ENCODE data around the gene SUN1. TPM values are rescaled to one million over a fixed set of nuclear protein-coding genes. Genes with fewer than 3 reads are reported as not detected.

Gene SUN1
- total RNA-seq, 2 donors from 2014 or later, result 46.4 to 103 TPM

GRCh38 chr7:849781-850180 lies 17.5 kb downstream of the SUN1 start:
- Mint-ChIP-seq H3K4me1 (no peaks in the 10 kb centered on the region), H3K27me3 (no peaks in the 10 kb centered on the region), H3K27ac (no peak overlapping the region), H3K9me3 (no peaks in the 10 kb centered on the region), H3K36me3 (ENCODE audit: low read depth) (peaks cover 77% of the 10 kb centered on the region), H3K4me3 (no peak overlapping the region)
- ATAC-seq (replicated peaks), result no peak

GRCh38 chr7:851204-851603 lies 18.9 kb downstream of the SUN1 start:
- ATAC-seq (replicated peaks), result no peak

GRCh38 chr7:853366-854117 lies 21.3 kb downstream of the SUN1 start:
- Mint-ChIP-seq H3K9me3 (no peaks in the 10 kb centered on the region), H3K36me3 (ENCODE audit: low read depth) (peaks cover 89% of the 10 kb centered on the region), H3K27me3 (no peaks in the 10 kb centered on the region), H3K4me3 (no peak overlapping the region), H3K27ac (no peak overlapping the region), H3K4me1 (no peaks in the 10 kb centered on the region)
- no peak for ATAC-seq (replicated peaks)

More at GRCh38 chr7:851204-851603, 18.9 kb downstream of the SUN1 start:
- no peaks in the 10 kb centered on the region for H3K4me1 Mint-ChIP-seq
- no peaks in the 10 kb centered on the region for H3K27me3 Mint-ChIP-seq
- H3K4me3 Mint-ChIP-seq, result no peak overlapping the region
- H3K36me3 Mint-ChIP-seq (ENCODE audit: low read depth), result peaks cover 77% of the 10 kb centered on the region
- H3K9me3 Mint-ChIP-seq, result no peaks in the 10 kb centered on the region
- H3K27ac Mint-ChIP-seq, result no peak overlapping the region

- H3K36me3 Mint-ChIP-seq (ENCODE audit: low read depth), result peaks cover 89% of the 10 kb centered on the region
- no peak overlapping the region for H3K27ac Mint-ChIP-seq
- no peaks in the 10 kb centered on the region for H3K27me3 Mint-ChIP-seq
- no peaks in the 10 kb centered on the region for H3K9me3 Mint-ChIP-seq
- H3K4me1 Mint-ChIP-seq, result no peaks in the 10 kb centered on the region
- H3K4me3 Mint-ChIP-seq, result no peak overlapping the region
- ATAC-seq (replicated peaks), result no peak
These were observed 22.0 kb downstream of the SUN1 start for GRCh38 chr7:854118-854775.

GRCh38 chr7:855686-856369 lies 23.6 kb downstream of the SUN1 start:
- peaks cover 91% of the 10 kb centered on the region for H3K36me3 Mint-ChIP-seq (ENCODE audit: low read depth)
- no peaks in the 10 kb centered on the region for H3K27me3 Mint-ChIP-seq
- no peak overlapping the region for H3K27ac Mint-ChIP-seq
- no peaks in the 10 kb centered on the region for H3K9me3 Mint-ChIP-seq
- no peaks in the 10 kb centered on the region for H3K4me1 Mint-ChIP-seq
- no peak overlapping the region for H3K4me3 Mint-ChIP-seq
- no peak for ATAC-seq (replicated peaks)

GRCh38 chr7:856444-857095 lies 24.3 kb downstream of the SUN1 start:
- Mint-ChIP-seq H3K36me3 (ENCODE audit: low read depth) (peaks cover 92% of the 10 kb centered on the region), H3K4me3 (no peak overlapping the region), H3K27ac (no peak overlapping the region), H3K9me3 (no peaks in the 10 kb centered on the region), H3K27me3 (no peaks in the 10 kb centered on the region), H3K4me1 (no peaks in the 10 kb centered on the region)
- no peak for ATAC-seq (replicated peaks)

GRCh38 chr7:857661-858060 lies 25.4 kb downstream of the SUN1 start:
- H3K9me3 Mint-ChIP-seq, result no peaks in the 10 kb centered on the region
- no peaks in the 10 kb centered on the region for H3K27me3 Mint-ChIP-seq
- peaks cover 92% of the 10 kb centered on the region for H3K36me3 Mint-ChIP-seq (ENCODE audit: low read depth)
- H3K4me3 Mint-ChIP-seq, result no peak overlapping the region
- H3K4me1 Mint-ChIP-seq, result no peaks in the 10 kb centered on the region
- H3K27ac Mint-ChIP-seq, result no peak overlapping the region
- ATAC-seq (replicated peaks), result no peak

GRCh38 chr7:859359-860030 lies 27.2 kb downstream of the SUN1 start:
- Mint-ChIP-seq H3K4me1 (no peaks in the 10 kb centered on the region), H3K4me3 (no peak overlapping the region), H3K36me3 (ENCODE audit: low read depth) (peaks cover 88% of the 10 kb centered on the region), H3K9me3 (no peaks in the 10 kb centered on the region), H3K27ac (no peak overlapping the region), H3K27me3 (no peaks in the 10 kb centered on the region)
- ATAC-seq (replicated peaks), result no peak

GRCh38 chr7:860149-860548 lies 27.9 kb downstream of the SUN1 start:
- Mint-ChIP-seq H3K4me1 (no peaks in the 10 kb centered on the region), H3K27ac (no peak overlapping the region), H3K9me3 (no peaks in the 10 kb centered on the region), H3K27me3 (no peaks in the 10 kb centered on the region), H3K36me3 (ENCODE audit: low read depth) (peaks cover 88% of the 10 kb centered on the region), H3K4me3 (no peak overlapping the region)
- ATAC-seq (replicated peaks), result no peak

- no peak overlapping the region for H3K27ac Mint-ChIP-seq
- no peaks in the 10 kb centered on the region for H3K9me3 Mint-ChIP-seq
- H3K36me3 Mint-ChIP-seq (ENCODE audit: low read depth), result peaks cover 90% of the 10 kb centered on the region
- ATAC-seq (replicated peaks), result no peak
- no peaks in the 10 kb centered on the region for H3K4me1 Mint-ChIP-seq
- no peaks in the 10 kb centered on the region for H3K27me3 Mint-ChIP-seq
- H3K4me3 Mint-ChIP-seq, result no peak overlapping the region
These were observed 28.9 kb downstream of the SUN1 start for GRCh38 chr7:861222-861621.

GRCh38 chr7:862157-862556 lies 29.9 kb downstream of the SUN1 start:
- Mint-ChIP-seq H3K4me3 (no peak overlapping the region), H3K9me3 (no peaks in the 10 kb centered on the region), H3K27me3 (no peaks in the 10 kb centered on the region), H3K4me1 (no peaks in the 10 kb centered on the region), H3K27ac (no peak overlapping the region), H3K36me3 (ENCODE audit: low read depth) (peaks cover 92% of the 10 kb centered on the region)
- ATAC-seq (replicated peaks), result no peak

- H3K36me3 Mint-ChIP-seq (ENCODE audit: low read depth), result peaks cover 94% of the 10 kb centered on the region
- H3K9me3 Mint-ChIP-seq, result no peaks in the 10 kb centered on the region
- ATAC-seq (replicated peaks), result no peak
- no peak overlapping the region for H3K27ac Mint-ChIP-seq
- H3K4me1 Mint-ChIP-seq, result no peaks in the 10 kb centered on the region
- H3K4me3 Mint-ChIP-seq, result no peak overlapping the region
- H3K27me3 Mint-ChIP-seq, result no peaks in the 10 kb centered on the region
These were observed 30.8 kb downstream of the SUN1 start for GRCh38 chr7:863106-863505.

- no peaks in the 10 kb centered on the region for H3K4me1 Mint-ChIP-seq
- H3K27me3 Mint-ChIP-seq, result no peaks in the 10 kb centered on the region
- no peak overlapping the region for H3K4me3 Mint-ChIP-seq
- H3K36me3 Mint-ChIP-seq (ENCODE audit: low read depth), result peaks cover 82% of the 10 kb centered on the region
- ATAC-seq (replicated peaks), result no peak
- H3K9me3 Mint-ChIP-seq, result no peaks in the 10 kb centered on the region
- H3K27ac Mint-ChIP-seq, result no peak overlapping the region
These were observed 33.6 kb downstream of the SUN1 start for GRCh38 chr7:865921-866320.

GRCh38 chr7:867001-867405 lies 34.7 kb downstream of the SUN1 start:
- ATAC-seq (replicated peaks), result no peak
- Mint-ChIP-seq H3K27ac (no peak overlapping the region), H3K27me3 (no peaks in the 10 kb centered on the region), H3K9me3 (no peaks in the 10 kb centered on the region), H3K4me3 (no peak overlapping the region), H3K4me1 (no peaks in the 10 kb centered on the region), H3K36me3 (ENCODE audit: low read depth) (peaks cover 81% of the 10 kb centered on the region)

All from activated T-helper 17 cell treated with anti-CD3 and anti-CD28 coated beads, Interleukin-2, amount 50 U/mL, for 72 hours (primary cell).